Measurements from ENCODE around the gene KRT79. TPM values are rescaled to one million over a fixed set of nuclear protein-coding genes. Genes with fewer than 3 reads are reported as not detected.

Gene KRT79
- total and polyA plus RNA-seq, 2 of the 8 experiments (the other 6 are each of a cell fraction or from before 2014, with no cell fraction given): not detected

GRCh38 chr12:52877242-52877641 lies 43.1 kb upstream of the KRT79 start:
- no peak for FAIRE-seq
- H4K20me1 ChIP-seq (replicated peaks in 1 of 2; ENCODE audit: control insufficient read depth in 1 of 2, insufficient read depth in 2 of 2, low read length in 2 of 2): peaks cover 0 to 1% of the 10 kb centered on the region in 2 experiments
- 92% methylated on average over 3 of the region's 3 CpGs; no CpG with 5 or more reads in 1 of the 2 experiments for WGBS, 2 experiments (ENCODE audit: extremely low coverage in 1 of 2, insufficient coverage in 1 of 2, insufficient read length in 1 of 2, insufficient replicate concordance in 2 of 2, low coverage in 1 of 2, low lambda C conversion rate in 2 of 2, missing lambda C conversion rate in 1 of 2)
- TF ChIP-seq SIN3A (conservative IDR thresholded peaks at IDR 0.05 in 1 of 2, IDR thresholded peaks at IDR 0.05 in 1 of 2; ENCODE audit: low read depth in 1 of 2, low read length in 2 of 2) (no peak), CHD1 (IDR thresholded peaks at IDR 0.05; ENCODE audit: low read depth, low read length) (no peak), ZNF274 (IDR thresholded peaks at IDR 0.05; ENCODE audit: borderline replicate concordance, extremely low read depth, low read length) (no peak), HDAC6 (IDR thresholded peaks at IDR 0.05; ENCODE audit: low read depth, low read length) (no peak), NANOG (IDR thresholded peaks at IDR 0.05; ENCODE audit: insufficient read depth, low read depth, low read length, poor library complexity, severe bottlenecking) (no peak), RFX5 (IDR thresholded peaks at IDR 0.05; ENCODE audit: borderline replicate concordance, low read depth, low read length) (no peak), MAX (IDR thresholded peaks at IDR 0.05) (no peak), RXRA (IDR thresholded peaks at IDR 0.05; ENCODE audit: insufficient read depth, low read depth, low read length) (no peak), POLR2A (IDR thresholded peaks at IDR 0.05; ENCODE audit: control extremely low read depth in 1 of 2, low read depth in 2 of 2, low read length in 2 of 2) (no peak), CTBP2 (IDR thresholded peaks at IDR 0.05; ENCODE audit: borderline replicate concordance, insufficient read depth, insufficient read length, low read length) (no peak)
- TF ChIP-seq, protein P1, sequence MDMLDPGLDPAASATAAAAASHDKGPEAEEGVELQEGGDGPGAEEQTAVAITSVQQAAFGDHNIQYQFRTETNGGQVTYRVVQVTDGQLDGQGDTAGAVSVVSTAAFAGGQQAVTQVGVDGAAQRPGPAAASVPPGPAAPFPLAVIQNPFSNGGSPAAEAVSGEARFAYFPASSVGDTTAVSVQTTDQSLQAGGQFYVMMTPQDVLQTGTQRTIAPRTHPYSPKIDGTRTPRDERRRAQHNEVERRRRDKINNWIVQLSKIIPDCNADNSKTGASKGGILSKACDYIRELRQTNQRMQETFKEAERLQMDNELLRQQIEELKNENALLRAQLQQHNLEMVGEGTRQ (IDR thresholded peaks at IDR 0.05; ENCODE audit: low read length): no peak

More at GRCh38 chr12:52877242-52877641, 43.1 kb upstream of the KRT79 start:
- peaks cover 8% of the 10 kb centered on the region; the same call in 1 of the 2 replicates for H3K23me2 ChIP-seq (ENCODE audit: low read depth, low read length)
- H3K79me1 ChIP-seq (ENCODE audit: low read depth, low read length): no peaks in the 10 kb centered on the region
- H3K9me3 ChIP-seq (ENCODE audit: insufficient read depth in 2 of 2, low read depth in 1 of 2, low read length in 1 of 2): no peaks in the 10 kb centered on the region
- no peak overlapping the region for H2BK20ac ChIP-seq (ENCODE audit: low read length)
- no peaks in the 10 kb centered on the region for H3K36me3 ChIP-seq (ENCODE audit: control insufficient read depth in 2 of 4, insufficient read depth in 4 of 4, low read length in 3 of 4)
- H3K79me2 ChIP-seq (ENCODE audit: control insufficient read depth in 1 of 2, insufficient read depth in 2 of 2, low read length in 2 of 2): no peaks in the 10 kb centered on the region
- 0 out of 2 replicates have a peak overlapping the region, but pooled peaks have one; percentile 23 for H2BK12ac ChIP-seq (ENCODE audit: low read depth, low read length)
- H2BK120ac ChIP-seq (replicated peaks; ENCODE audit: low read depth, low read length): no peak overlapping the region
- no peak overlapping the region for H4K8ac ChIP-seq (ENCODE audit: extremely low read depth, insufficient read depth, low read length)
- POLR2A ChIA-PET (ENCODE audit: partially characterized antibody): no interaction called here
- peaks cover 0 to 8% (median 4%) of the 10 kb centered on the region in 4 experiments; a peak in 4 of 7 replicates for H3K4me1 ChIP-seq (replicated peaks in 1 of 4; ENCODE audit: control insufficient read depth in 3 of 4, insufficient read depth in 4 of 4, low read length in 3 of 4)
- H3K27me3 ChIP-seq (replicated peaks in 1 of 4; ENCODE audit: control insufficient read depth in 3 of 4, extremely low read depth in 1 of 4, insufficient read depth in 3 of 4, low read length in 3 of 4): peaks cover 0 to 22% (median 17%) of the 10 kb centered on the region in 4 experiments; a peak in 5 of 7 replicates
- H4K91ac ChIP-seq (replicated peaks; ENCODE audit: insufficient read length, low read length): no peak overlapping the region
- H3K14ac ChIP-seq (ENCODE audit: insufficient read length): no peak overlapping the region
- DNase-seq (ENCODE audit: low read depth in 1 of 2, low spot score in 2 of 2): no peak
- H4K5ac ChIP-seq (ENCODE audit: insufficient read length, low read depth, low read length): no peak overlapping the region
- peak overlapping the region; percentile 90; the same call in 1 of the 2 replicates for H2BK15ac ChIP-seq (ENCODE audit: low read length)
- CTCF ChIA-PET (ENCODE audit: partially characterized antibody): interaction anchor here (0.7 to 36.8 kb wide), 30 partner anchors 8 to 737 kb away, joined by 3 to 1250 read pairs (median 6); partner anchors contain the start of genes KRT8 and KRT85
- H3K9ac ChIP-seq (replicated peaks in 1 of 4; ENCODE audit: extremely low read depth in 1 of 4, low read depth in 3 of 4, low read length in 3 of 4): no peak overlapping the region
- peak overlapping the region; percentile 69; the same call in 1 of the 2 replicates for H2BK5ac ChIP-seq (ENCODE audit: low read depth, low read length)
- no peak overlapping the region for H3K4me3 ChIP-seq (ENCODE audit: extremely low read depth in 1 of 4, insufficient read depth in 2 of 4, low read depth in 3 of 4, low read length in 4 of 4)
- H2AK5ac ChIP-seq (ENCODE audit: low read depth, low read length): no peak overlapping the region
- no peak overlapping the region for H3K27ac ChIP-seq (ENCODE audit: low read depth, low read length)
- H3K23ac ChIP-seq (ENCODE audit: insufficient read length): no peak overlapping the region
- no peak overlapping the region for H2AFZ ChIP-seq (ENCODE audit: low read length)
- no peak overlapping the region for H3K56ac ChIP-seq (replicated peaks; ENCODE audit: insufficient read length, low read depth, low read length)
- H3K4me2 ChIP-seq (ENCODE audit: insufficient read depth in 1 of 2, low read depth in 2 of 2, low read length in 2 of 2): no peak overlapping the region
- H3K18ac ChIP-seq (ENCODE audit: extremely low read depth, low read length): no peak overlapping the region
- no peak overlapping the region for H3K4ac ChIP-seq (replicated peaks; ENCODE audit: insufficient read length, low read depth, low read length)

Data from H1 (cell line).